ENCODE data around the gene TTYH2. TPM values are rescaled to one million over a fixed set of nuclear protein-coding genes. Genes with fewer than 3 reads are reported as not detected.

The TTYH2 gene
- polyA plus RNA-seq, 1 donor from 2014 or later, result 2.5 TPM

DNA sequence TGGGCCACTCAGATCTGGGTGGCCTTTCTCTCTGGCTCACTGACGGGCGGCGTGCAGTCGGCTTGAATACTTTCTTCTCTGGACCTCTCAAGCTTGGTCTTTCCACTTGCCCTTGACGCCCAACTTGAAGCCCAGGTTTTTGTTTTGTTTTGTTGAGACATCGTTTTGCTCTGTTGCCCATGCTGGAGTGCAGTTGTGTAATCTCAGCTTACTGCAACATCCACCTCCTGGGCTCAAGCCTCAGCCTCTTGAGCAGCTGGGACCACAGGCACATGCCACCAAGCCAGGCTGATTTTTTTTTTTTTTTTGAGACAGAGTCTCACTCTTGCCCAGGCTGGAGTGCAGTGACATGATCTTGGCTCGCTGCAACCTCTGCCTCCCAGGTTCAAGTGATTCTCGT is 89.9 kb downstream of the TTYH2 start:
- Histone ChIP-seq H3K27me3 (ENCODE audit: insufficient read depth, low read depth, low read length) (no peaks in the 10 kb centered on the region), H3K9ac (ENCODE audit: low read length) (no peak overlapping the region), H3K79me2 (replicated peaks; ENCODE audit: insufficient read depth, low read length) (no peaks in the 10 kb centered on the region), H3K4me2 (ENCODE audit: low read length) (no peak overlapping the region), H4K20me1 (ENCODE audit: insufficient read depth) (no peaks in the 10 kb centered on the region), H3K36me3 (ENCODE audit: insufficient read depth, low read length) (no peaks in the 10 kb centered on the region), H3K9me3 (ENCODE audit: low read length) (no peaks in the 10 kb centered on the region), H2AFZ (ENCODE audit: low read depth, low read length) (no peak overlapping the region), H3K9me2 (ENCODE audit: insufficient read depth, low read length) (no peaks in the 10 kb centered on the region), H3K4me3 (ENCODE audit: low read length) (no peak overlapping the region), H3F3A (ENCODE audit: insufficient read depth, low read length, poor library complexity, severe bottlenecking) (no peaks in the 10 kb centered on the region), H3K27ac (ENCODE audit: low read length) (no peak overlapping the region)
- TF ChIP-seq POLR2AphosphoS5 (IDR thresholded peaks at IDR 0.05) (no peak), RAD21 (conservative IDR thresholded peaks at IDR 0.05) (no peak), EP300 (conservative IDR thresholded peaks at IDR 0.05; ENCODE audit: poor library complexity, severe bottlenecking) (no peak), MXI1 (conservative IDR thresholded peaks at IDR 0.05; ENCODE audit: poor library complexity, severe bottlenecking) (no peak), TAF1 (IDR thresholded peaks at IDR 0.05; ENCODE audit: low read depth) (no peak), SMC3 (conservative IDR thresholded peaks at IDR 0.05; ENCODE audit: poor library complexity) (no peak)
- TF ChIP-seq, protein P1, sequence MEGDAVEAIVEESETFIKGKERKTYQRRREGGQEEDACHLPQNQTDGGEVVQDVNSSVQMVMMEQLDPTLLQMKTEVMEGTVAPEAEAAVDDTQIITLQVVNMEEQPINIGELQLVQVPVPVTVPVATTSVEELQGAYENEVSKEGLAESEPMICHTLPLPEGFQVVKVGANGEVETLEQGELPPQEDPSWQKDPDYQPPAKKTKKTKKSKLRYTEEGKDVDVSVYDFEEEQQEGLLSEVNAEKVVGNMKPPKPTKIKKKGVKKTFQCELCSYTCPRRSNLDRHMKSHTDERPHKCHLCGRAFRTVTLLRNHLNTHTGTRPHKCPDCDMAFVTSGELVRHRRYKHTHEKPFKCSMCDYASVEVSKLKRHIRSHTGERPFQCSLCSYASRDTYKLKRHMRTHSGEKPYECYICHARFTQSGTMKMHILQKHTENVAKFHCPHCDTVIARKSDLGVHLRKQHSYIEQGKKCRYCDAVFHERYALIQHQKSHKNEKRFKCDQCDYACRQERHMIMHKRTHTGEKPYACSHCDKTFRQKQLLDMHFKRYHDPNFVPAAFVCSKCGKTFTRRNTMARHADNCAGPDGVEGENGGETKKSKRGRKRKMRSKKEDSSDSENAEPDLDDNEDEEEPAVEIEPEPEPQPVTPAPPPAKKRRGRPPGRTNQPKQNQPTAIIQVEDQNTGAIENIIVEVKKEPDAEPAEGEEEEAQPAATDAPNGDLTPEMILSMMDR (IDR thresholded peaks at IDR 0.05; ENCODE audit: poor library complexity, severe bottlenecking), result no peak

DNA sequence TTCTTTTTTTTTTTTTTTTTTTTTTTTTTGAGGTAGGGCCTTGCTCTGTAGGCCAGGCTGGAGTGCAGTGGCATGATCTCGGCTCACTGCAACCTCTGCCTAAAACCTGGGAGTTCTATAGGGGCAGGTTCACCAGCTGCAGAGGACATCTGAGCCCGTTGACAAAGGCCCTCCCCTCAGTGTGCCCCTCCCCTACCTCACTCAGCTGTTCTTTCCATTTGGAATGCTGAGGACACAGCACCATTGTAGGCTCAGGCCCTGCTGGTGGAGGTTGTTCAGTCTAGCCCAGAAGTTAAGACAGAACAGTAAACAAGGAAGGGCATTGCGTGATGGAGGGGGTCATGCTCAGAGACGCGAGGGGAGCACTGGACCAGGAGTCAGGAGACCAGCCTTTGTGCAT is 90.8 kb downstream of the TTYH2 start:
- Histone ChIP-seq H3K4me2 (ENCODE audit: low read length) (no peak overlapping the region), H3K27ac (ENCODE audit: low read length) (no peak overlapping the region), H3K4me3 (ENCODE audit: low read length) (no peak overlapping the region), H3K9me2 (ENCODE audit: insufficient read depth, low read length) (no peaks in the 10 kb centered on the region), H3K9me3 (ENCODE audit: low read length) (no peaks in the 10 kb centered on the region), H3K36me3 (ENCODE audit: insufficient read depth, low read length) (no peaks in the 10 kb centered on the region), H3K27me3 (ENCODE audit: insufficient read depth, low read depth, low read length) (no peaks in the 10 kb centered on the region), H3K9ac (ENCODE audit: low read length) (no peak overlapping the region), H3F3A (ENCODE audit: insufficient read depth, low read length, poor library complexity, severe bottlenecking) (no peaks in the 10 kb centered on the region), H2AFZ (ENCODE audit: low read depth, low read length) (no peak overlapping the region), H4K20me1 (ENCODE audit: insufficient read depth) (no peaks in the 10 kb centered on the region), H3K79me2 (replicated peaks; ENCODE audit: insufficient read depth, low read length) (no peaks in the 10 kb centered on the region)
- TF ChIP-seq POLR2AphosphoS5 (IDR thresholded peaks at IDR 0.05) (no peak), SMC3 (conservative IDR thresholded peaks at IDR 0.05; ENCODE audit: poor library complexity) (no peak), TAF1 (IDR thresholded peaks at IDR 0.05; ENCODE audit: low read depth) (no peak), EP300 (conservative IDR thresholded peaks at IDR 0.05; ENCODE audit: poor library complexity, severe bottlenecking) (no peak), EZH2 (IDR thresholded peaks at IDR 0.05; ENCODE audit: borderline replicate concordance, insufficient read depth, low read length, poor library complexity, severe bottlenecking) (no peak)

DNA sequence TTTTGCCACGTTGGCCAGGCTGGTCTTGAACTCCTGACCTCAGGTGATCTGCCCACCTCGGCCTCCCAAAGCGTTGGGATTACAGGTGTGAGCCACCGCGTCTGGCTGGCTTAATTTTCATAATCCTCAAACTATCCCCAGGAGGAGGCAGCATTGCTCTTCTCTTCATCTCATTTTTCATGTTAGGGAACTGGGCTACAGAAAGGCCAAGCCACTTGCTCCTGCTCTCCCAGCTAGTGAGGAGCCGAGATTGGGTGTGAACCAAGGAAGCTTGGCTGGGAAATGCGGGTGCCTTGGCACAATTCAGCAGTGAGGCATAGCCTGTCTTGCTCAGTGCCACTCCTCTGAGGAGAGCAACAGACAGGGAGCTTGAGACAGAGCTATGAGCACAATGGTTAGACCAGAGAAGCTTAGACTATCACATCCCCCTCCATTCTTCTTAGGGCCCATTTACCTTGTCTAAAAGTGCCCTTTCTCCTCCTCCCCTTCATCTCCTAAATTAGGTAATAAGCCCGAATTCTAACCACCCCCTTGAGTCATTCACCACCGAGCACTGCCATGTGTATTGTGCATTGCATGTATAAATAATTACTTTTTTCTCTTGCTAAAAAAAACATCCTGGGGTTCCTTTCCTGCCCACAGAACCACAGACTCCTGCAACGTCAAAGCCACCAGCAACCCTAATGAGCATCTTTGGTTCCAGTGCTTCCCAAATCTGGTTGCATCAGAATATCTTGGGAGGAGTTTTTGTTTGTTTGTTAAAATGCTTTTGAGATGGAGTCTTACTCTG is 92.7 kb downstream of the TTYH2 start:
- Histone ChIP-seq H3K36me3 (ENCODE audit: insufficient read depth, low read length) (no peaks in the 10 kb centered on the region), H4K20me1 (ENCODE audit: insufficient read depth) (no peaks in the 10 kb centered on the region), H3K9me2 (ENCODE audit: insufficient read depth, low read length) (no peaks in the 10 kb centered on the region), H3K79me2 (replicated peaks; ENCODE audit: insufficient read depth, low read length) (no peaks in the 10 kb centered on the region), H3K4me3 (ENCODE audit: low read length) (no peak overlapping the region), H3F3A (ENCODE audit: insufficient read depth, low read length, poor library complexity, severe bottlenecking) (no peaks in the 10 kb centered on the region), H3K27me3 (ENCODE audit: insufficient read depth, low read depth, low read length) (no peaks in the 10 kb centered on the region), H3K4me2 (ENCODE audit: low read length) (no peak overlapping the region), H3K27ac (ENCODE audit: low read length) (no peak overlapping the region), H3K9me3 (ENCODE audit: low read length) (no peaks in the 10 kb centered on the region), H3K9ac (ENCODE audit: low read length) (no peak overlapping the region), H2AFZ (ENCODE audit: low read depth, low read length) (no peak overlapping the region)
- TF ChIP-seq MXI1 (conservative IDR thresholded peaks at IDR 0.05; ENCODE audit: poor library complexity, severe bottlenecking) (no peak), SMC3 (conservative IDR thresholded peaks at IDR 0.05; ENCODE audit: poor library complexity) (no peak), EP300 (conservative IDR thresholded peaks at IDR 0.05; ENCODE audit: poor library complexity, severe bottlenecking) (no peak), POLR2AphosphoS5 (IDR thresholded peaks at IDR 0.05) (no peak), EZH2 (IDR thresholded peaks at IDR 0.05; ENCODE audit: borderline replicate concordance, insufficient read depth, low read length, poor library complexity, severe bottlenecking) (no peak), RAD21 (conservative IDR thresholded peaks at IDR 0.05) (no peak), TAF1 (IDR thresholded peaks at IDR 0.05; ENCODE audit: low read depth) (no peak)
- TF ChIP-seq, protein P1 (IDR thresholded peaks at IDR 0.05; ENCODE audit: poor library complexity, severe bottlenecking), result no peak
- TF ChIP-seq, protein P2, sequence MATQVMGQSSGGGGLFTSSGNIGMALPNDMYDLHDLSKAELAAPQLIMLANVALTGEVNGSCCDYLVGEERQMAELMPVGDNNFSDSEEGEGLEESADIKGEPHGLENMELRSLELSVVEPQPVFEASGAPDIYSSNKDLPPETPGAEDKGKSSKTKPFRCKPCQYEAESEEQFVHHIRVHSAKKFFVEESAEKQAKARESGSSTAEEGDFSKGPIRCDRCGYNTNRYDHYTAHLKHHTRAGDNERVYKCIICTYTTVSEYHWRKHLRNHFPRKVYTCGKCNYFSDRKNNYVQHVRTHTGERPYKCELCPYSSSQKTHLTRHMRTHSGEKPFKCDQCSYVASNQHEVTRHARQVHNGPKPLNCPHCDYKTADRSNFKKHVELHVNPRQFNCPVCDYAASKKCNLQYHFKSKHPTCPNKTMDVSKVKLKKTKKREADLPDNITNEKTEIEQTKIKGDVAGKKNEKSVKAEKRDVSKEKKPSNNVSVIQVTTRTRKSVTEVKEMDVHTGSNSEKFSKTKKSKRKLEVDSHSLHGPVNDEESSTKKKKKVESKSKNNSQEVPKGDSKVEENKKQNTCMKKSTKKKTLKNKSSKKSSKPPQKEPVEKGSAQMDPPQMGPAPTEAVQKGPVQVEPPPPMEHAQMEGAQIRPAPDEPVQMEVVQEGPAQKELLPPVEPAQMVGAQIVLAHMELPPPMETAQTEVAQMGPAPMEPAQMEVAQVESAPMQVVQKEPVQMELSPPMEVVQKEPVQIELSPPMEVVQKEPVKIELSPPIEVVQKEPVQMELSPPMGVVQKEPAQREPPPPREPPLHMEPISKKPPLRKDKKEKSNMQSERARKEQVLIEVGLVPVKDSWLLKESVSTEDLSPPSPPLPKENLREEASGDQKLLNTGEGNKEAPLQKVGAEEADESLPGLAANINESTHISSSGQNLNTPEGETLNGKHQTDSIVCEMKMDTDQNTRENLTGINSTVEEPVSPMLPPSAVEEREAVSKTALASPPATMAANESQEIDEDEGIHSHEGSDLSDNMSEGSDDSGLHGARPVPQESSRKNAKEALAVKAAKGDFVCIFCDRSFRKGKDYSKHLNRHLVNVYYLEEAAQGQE (IDR thresholded peaks at IDR 0.05; ENCODE audit: borderline replicate concordance), result no peak
